ENCODE data around the gene MPDZ. TPM values are rescaled to one million over a fixed set of nuclear protein-coding genes. Genes with fewer than 3 reads are reported as not detected.

The MPDZ gene
- total and polyA plus RNA-seq, 8 donors, result 6.4 to 54.3 (median 13.7) TPM

GRCh38 chr9:13160051-13160450, 119.4 kb downstream of the MPDZ start:
- DNase-seq, result no peak
- 86 to 93% (median 90%) methylated on average over 1 of the region's 1 CpG for WGBS, 5 donors
- intact Hi-C loops (cut with DNase I; ENCODE audit: low total_unique reads), result no loop called here
- H3K27me3 ChIP-seq, result no peaks in the 10 kb centered on the region
- TF ChIP-seq POLR2A (IDR thresholded peaks at IDR 0.05), result no peak
- TF ChIP-seq CTCF (IDR thresholded peaks at IDR 0.05), result no peak
- TF ChIP-seq EP300 (IDR thresholded peaks at IDR 0.05), result no peak
- no peak for TF ChIP-seq POLR2AphosphoS5 (IDR thresholded peaks at IDR 0.05)
- peaks cover 0 to 27% (median 3%) of the 10 kb centered on the region in 4 donors for H3K36me3 ChIP-seq
- no peak overlapping the region for H3K27ac ChIP-seq
- no peak overlapping the region for H3K4me3 ChIP-seq
- no peaks in the 10 kb centered on the region for H3K4me1 ChIP-seq
- no peaks in the 10 kb centered on the region for H3K9me3 ChIP-seq

GRCh38 chr9:13158986-13159385, 120.5 kb downstream of the MPDZ start:
- Histone ChIP-seq H3K4me1 (no peaks in the 10 kb centered on the region), H3K36me3 (peaks cover 0 to 23% (median 5%) of the 10 kb centered on the region in 4 donors), H3K4me3 (no peak overlapping the region), H3K9me3 (no peaks in the 10 kb centered on the region), H3K27ac (no peak overlapping the region), H3K27me3 (no peaks in the 10 kb centered on the region)
- intact Hi-C loops (cut with DNase I; ENCODE audit: low total_unique reads), result no loop called here
- DNase-seq, result peak in 1 of 2 donors; percentile 27
- WGBS, 5 donors, result 53 to 96% (median 63%) methylated on average over 3 of the region's 3 CpGs
- TF ChIP-seq POLR2AphosphoS5 (IDR thresholded peaks at IDR 0.05), result no peak
- TF ChIP-seq EP300 (IDR thresholded peaks at IDR 0.05), result no peak
- no peak for TF ChIP-seq POLR2A (IDR thresholded peaks at IDR 0.05)
- no peak for TF ChIP-seq CTCF (IDR thresholded peaks at IDR 0.05)

- H3K4me3 ChIP-seq, result no peak overlapping the region
- TF ChIP-seq EP300 (IDR thresholded peaks at IDR 0.05) (no peak), POLR2A (IDR thresholded peaks at IDR 0.05) (no peak), POLR2AphosphoS5 (IDR thresholded peaks at IDR 0.05) (no peak), CTCF (IDR thresholded peaks at IDR 0.05) (no peak)
- WGBS, 5 donors, result 82 to 93% (median 87%) methylated on average over 1 of the region's 1 CpG
- H3K27me3 ChIP-seq, result no peaks in the 10 kb centered on the region
- intact Hi-C loops (cut with DNase I; ENCODE audit: low total_unique reads), result no loop called here
- no peaks in the 10 kb centered on the region for H3K4me1 ChIP-seq
- DNase-seq, result no peak
- peaks cover 0 to 43% (median 15%) of the 10 kb centered on the region in 4 donors for H3K36me3 ChIP-seq
- H3K27ac ChIP-seq, result no peak overlapping the region
- no peaks in the 10 kb centered on the region for H3K9me3 ChIP-seq
Measured at GRCh38 chr9:13151489-13151888, 128.0 kb downstream of the MPDZ start.

GRCh38 chr9:13149454-13149853, 130.0 kb downstream of the MPDZ start:
- DNase-seq, result no peak

More at GRCh38 chr9:13149454-13149853, 130.0 kb downstream of the MPDZ start:
- intact Hi-C loops (cut with DNase I; ENCODE audit: low total_unique reads), result no loop called here
- TF ChIP-seq POLR2AphosphoS5 (IDR thresholded peaks at IDR 0.05) (no peak), EP300 (IDR thresholded peaks at IDR 0.05) (no peak), POLR2A (IDR thresholded peaks at IDR 0.05) (no peak), CTCF (IDR thresholded peaks at IDR 0.05) (no peak)
- Histone ChIP-seq H3K4me3 (no peak overlapping the region), H3K4me1 (peaks cover 0 to 4% (median 0%) of the 10 kb centered on the region in 4 donors), H3K9me3 (no peaks in the 10 kb centered on the region), H3K27me3 (no peaks in the 10 kb centered on the region), H3K36me3 (peaks cover 0 to 39% (median 13%) of the 10 kb centered on the region in 4 donors), H3K27ac (no peak overlapping the region)

All from stomach (tissue), 9 donors.